AML-193 (cell line): Measurements from ENCODE around the gene CDH4.

Source experiments
- DNase-seq, 2 experiments: peaks; one replicate each; lab custom pipeline; 2025; lab: John Stamatoyannopoulos, UW

The CDH4 gene

DNA sequence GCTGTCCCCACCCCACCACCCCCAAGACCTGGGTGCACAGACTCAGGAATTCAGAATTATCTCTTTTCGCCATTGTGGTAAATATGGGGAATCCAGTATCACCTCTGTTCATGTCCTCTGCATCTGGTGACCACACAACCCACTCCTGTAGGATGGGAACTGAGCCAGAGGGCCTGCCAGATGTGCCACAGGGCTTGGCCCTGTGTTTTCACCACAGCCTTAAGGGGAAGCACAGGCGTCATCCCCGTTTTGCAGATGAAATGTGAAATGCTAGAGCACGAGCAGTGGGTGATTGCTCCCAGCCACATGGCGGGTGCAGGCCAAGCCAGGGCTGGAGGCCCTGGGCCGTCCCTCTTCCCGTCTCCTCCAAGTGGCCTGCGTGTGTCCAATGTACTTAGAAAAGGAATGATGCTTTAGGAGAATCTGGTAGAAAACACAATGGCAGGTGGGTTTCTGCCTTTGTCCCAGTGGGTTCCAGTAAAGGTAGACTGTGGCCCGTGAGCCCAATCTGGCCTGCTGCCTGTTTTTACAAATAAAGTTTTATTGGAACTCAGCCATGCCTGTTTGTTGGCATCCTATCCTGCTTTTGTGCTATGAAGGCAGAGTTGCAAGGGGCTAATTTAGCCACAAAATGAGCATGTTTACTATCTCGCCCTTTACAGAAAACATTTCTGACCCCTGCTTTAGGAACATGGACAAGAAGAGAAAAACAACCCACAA is 309.2 kb downstream of the CDH4 start:
- no peak for DNase-seq

DNA sequence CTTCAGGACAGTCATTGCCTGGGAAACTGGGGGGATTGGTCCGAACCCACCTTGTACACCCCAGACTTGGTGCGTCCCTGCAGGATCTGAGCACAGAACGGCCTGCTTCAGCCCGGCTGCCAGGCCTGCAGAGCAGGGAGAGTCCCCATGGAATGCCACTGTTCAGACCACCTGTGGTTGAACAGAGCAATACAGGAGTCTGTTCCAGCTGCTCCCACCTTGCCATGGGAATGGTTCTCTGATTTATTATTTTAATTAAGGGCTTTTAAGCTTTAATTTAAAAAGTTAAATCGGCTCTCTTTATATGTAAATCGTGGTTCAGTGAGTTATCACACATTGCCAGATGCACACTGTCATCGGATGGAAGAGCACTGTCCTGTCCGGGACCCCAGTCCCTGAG is 310.4 kb downstream of the CDH4 start:
- DNase-seq, result no peak

DNA sequence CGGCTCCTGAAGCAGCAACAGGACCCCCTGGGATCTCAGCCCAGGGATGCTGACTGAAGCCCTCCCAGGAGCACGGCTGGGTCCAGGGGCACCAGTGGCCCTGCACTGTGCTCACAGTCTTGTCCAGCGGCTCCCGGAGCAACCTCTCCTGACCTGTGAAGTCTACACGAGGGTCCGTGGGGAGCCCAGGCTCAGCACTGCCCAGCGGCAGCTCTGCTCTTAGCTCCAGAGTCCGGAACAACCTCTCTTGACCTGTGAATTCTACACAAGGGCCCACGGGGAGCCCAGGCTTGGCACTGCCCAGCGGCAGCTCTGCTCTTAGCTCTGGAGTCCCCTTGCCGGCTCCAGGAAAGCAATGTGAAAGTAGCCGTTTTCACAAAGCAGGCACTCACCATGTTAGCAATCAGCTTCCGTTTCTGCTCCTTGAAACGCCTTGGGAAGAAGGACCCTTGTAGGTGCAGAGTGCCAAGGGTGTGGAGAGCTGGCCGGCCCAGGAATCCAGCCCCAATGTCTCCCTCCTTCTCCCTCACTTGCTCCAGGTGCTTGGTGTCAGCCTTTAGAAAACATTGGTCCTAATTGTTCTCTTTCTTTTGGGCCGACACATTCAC is 310.9 kb downstream of the CDH4 start:
- DNase-seq, result no peak

DNA sequence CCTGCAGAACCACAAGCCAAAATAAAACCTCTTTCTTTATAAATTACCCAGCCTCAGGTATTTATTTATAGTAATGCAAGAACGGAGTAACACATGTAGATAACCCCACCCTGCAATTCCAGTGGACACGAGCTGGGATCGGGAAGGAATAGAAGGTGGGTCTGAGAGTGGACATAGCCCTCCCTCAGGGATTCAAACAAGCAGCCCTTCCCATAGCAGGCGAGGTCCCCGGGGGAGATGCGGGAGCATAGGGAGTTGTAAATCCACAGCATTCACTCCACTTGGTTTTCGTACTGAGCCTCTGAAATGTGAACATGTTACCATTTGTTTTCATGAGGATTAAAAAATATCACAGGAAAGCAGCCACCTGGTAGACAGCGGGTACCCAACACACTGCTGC is 312.6 kb downstream of the CDH4 start:
- DNase-seq, result no peak

DNA sequence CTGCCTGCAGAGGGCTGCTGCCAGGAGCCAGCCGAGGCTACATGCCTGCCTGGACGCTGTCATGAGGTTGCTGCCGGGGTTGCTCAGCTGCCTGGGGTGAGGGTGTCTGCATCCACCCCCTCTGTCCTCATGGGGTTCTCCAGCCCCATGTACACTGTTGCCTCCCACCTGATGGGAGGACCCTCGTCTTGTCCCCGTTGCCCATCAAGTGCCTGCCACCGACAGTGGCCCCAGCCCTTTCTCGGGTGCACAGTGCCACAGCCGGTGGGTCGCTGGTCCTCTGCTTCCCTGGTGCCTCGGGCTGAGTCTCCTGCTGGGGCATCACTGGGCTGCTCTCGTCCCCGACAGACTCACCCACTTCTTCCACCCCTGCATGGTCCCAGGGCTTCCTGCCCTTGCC is 313.7 kb downstream of the CDH4 start:
- DNase-seq, result no peak

DNA sequence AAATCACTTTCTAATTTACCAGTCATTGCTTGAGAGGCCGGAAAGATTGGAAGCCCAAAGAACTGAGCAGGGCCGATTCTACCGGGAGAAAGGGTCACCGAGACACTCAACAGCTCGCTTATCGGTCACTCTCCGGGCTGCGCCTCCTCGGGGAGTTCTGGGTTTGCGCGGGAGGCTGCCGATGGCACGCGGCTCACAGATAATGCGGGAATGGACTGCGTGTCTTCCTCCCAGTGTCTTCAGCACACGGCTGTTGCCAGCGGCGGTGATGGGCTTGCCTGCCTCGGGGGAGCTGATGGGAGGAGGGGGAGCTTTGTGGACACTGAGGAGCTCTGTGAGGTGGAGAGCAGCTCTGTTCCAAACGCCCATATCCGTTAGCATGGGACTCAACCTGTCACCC is 314.6 kb downstream of the CDH4 start:
- no peak for DNase-seq

DNA sequence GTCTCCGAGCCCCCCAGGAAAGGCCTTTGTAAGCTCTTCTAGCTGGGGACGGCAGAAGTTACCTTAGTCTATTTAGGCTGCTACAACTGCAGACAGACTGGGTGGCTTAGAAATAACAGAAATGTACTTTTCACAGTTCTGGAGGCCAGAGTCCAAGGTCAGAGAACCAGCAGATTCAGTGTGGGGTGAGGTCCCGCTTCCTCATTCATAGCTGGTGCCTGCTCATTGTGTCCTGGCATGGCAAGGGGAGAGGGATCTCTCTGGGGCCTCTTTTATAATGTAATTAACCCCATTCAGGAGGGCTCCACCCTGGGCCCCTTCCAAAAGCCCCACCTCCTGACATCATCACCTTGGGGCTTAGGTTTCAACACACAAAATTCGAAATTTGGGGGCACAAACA is 315.1 kb downstream of the CDH4 start:
- DNase-seq, result no peak

DNA sequence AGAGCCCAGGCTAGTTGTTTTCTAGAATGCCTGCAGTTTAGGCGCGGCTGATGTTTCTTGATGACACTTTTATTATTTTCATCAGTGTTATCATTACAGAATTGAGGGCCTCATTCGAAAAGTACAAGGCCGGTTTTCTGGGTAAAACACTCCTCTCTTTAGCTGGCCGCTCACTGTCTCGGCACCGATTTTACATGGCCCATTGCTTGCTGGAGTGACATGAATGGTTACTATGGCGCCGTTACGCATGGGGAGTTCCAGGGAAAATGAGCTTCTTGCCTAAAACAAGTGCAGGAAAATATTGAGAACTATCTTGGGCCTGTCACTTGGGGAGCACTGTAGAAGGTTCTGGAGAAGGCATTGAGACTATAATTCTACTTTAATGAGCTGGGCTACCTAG is 317.8 kb downstream of the CDH4 start:
- no peak for DNase-seq

DNA sequence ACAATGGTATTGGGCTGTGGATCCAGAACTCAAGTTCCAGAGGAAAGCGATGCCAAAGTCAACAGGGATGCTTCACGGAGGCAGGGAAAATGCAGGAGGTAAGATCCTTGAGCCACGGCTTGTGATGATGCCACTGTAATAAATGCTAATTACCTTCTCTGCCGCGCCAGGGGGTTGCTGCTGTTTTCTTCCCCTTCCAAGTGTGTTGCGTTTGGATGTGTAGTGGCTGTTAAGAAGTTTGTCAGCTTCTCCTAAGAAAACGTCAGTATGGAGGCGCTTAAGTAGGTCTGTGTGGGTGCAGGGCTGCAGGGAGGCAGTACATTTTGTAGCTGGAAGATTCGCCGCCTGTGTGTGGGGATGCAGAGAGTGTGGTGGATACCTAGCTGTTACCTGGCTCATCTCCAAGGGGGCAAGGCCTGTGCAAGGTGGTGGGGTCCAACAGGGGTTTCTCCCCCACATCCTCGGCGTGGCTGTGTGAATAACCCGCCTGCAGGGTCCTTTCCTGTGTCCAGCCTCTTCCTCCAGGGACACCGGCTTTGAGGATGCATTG is 318.7 kb downstream of the CDH4 start:
- no peak for DNase-seq

DNA sequence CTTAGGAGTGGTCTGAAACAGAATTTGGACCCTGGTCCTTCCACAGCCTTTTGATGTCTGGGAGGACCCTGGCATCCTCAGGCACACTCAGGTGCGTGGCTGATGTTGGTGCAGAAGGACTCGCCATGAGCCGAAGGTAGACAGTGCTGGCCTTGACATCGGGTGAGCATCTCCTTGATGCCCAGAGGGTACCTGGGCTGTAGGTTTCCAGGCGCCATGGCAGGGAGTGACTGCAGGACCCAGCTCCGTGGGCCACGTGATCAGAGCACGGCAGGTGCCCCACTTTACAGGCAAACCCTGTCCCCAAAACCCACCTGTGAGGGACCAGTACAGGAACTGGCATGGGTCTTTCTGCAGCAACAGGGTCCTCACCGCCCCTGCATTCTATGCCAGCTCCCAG is 319.2 kb downstream of the CDH4 start:
- DNase-seq, result no peak

DNA sequence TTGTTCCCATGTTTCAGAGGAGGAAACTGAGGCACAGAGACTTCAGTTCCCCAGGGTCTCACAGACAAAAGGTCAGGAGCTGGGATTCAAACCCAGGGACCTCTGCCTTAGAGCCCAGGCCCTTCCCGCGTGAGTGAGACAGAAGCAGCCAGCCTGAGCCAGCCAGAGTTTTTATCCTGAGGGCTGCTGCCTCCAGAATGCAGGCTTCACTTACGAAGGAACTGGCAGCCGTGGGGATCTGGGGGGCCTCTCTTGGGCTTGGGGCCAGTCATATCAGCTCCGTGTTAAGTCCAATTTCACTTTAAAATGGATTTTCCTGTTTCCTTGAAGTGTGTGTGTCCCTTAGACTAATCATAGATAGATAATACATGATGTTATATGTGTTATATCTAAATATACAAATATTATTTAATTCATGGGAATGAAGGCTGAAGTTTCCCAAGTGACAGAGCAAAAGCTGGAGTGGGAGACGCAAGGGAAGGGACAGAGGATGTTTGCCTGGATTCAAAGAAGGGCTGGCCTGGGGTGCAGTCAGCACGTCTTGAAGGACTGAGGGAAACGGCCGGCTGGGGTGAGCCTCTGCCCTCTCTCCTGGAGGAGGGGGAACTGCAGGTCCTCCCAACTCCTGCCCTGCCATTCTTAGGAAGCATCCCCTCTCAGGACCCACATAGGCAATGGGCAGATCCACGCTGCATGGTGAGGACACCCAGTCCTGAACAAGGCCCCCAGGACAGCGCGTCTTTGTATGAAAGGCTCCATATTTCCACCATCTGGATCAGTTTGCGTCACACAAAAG is 320.1 kb downstream of the CDH4 start:
- no peak for DNase-seq

DNA sequence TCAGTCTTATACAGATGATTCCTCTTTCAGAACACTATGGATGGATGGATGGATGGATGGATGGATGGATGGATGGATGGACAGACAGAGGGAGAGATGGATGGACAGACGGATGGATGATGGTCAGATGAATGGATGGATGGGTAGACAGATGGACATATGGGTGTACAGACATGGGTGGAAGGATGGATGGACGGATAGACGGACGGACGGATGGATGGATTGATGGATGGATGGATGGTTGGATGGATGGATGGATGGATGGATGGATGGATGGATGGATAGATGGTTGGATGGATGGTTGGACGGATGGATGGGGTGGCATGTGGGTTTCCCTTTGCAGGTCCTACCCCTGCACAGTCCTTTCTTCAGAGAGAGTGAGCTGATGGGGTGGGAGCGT is 320.7 kb downstream of the CDH4 start:
- no peak for DNase-seq

DNA sequence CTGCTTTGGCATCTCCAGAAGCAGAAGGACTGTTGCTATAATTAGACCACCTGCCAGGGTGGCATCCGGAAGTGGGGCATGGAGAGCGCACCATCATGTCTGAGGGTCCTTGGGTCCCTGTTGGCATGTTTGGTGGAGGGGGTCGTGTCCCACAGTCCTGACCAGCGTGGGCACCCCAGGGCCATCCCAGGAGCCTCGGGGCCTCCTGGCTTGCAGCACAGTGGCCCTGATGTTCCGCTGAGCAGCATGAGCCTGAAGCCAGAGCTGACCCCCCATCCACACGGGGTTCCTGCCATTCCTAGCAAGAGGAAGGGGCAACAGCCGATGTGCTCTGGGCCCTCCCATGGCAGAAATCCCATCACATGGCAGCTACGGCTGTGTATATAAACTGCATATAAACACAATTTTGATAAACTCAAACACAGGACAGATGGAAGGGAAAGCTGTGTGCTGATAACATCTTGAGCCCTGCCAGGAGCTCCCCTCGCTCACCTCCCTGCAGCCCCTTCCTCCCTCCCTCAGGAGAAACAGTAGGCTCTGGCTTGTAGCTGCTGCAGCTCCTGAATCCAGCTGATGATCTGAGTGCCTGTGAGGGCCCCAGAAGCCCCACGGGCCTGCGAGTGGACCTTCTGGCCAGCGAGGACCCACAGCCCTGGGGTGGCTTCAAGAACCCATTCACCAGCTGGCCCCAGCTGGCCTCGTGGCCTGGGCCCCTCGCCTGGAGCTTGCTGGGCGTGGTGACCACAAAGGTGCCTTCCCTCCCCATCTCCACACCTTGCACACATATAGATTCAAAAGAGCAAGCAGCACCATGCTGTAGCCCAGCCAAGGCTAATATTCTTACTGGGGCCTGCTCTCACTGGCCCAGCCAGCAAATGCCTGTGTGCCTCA is 321.6 kb downstream of the CDH4 start:
- no peak for DNase-seq

DNA sequence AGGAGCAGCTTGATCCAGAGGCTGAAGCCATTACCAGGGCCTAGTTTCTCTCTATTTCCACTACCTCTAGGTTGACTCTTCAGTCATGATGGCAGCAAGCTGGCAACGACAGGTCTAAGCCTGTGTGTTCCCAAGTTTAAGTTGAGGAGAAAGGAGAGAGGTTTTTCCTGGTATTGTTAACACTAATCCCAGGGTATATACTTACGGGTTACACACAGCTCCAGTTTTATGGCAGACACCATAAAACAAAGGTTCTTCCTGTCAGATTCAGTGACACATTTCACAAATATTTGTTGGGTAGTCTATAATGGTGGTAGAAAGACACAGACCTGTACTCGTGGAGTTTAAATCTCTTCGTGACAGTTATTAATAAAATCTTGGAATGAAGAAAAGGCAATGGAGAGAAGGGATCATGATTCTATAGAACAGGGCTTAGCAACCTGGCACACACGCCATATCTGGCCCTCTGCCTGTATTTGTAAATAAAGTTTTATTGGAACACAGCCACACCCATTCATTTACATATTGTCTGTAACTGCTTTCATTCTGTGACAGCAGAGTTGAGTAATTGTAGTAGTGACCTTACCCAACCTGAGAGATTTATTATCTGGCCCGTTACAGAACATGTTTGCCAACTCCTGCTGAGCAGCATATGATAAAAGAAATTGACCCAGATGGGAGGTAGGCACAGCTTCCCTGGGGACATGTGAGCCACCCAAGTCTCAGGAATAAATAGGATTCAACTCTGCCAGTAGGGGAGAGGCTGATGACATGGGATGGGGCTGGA is 323.3 kb downstream of the CDH4 start:
- DNase-seq, result no peak

DNA sequence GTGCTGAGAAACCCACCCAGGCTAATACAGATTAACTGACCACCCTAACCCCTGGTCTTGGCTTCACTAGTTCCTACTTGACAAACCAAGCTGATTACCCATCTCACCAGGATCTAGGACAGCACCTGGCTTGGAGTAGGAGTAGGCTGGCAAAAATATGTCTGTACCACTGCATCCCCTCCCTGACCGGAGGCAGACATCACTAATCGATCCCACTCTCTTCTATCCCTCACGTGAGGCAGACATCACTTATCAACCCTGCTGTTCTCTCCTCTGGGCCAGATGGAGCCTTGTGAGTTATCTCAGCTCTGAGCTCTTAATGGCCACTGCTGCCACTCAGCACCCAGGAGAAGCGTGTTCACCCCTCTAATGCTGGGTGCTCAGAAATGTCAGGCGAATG is 324.3 kb downstream of the CDH4 start:
- DNase-seq, result no peak

DNA sequence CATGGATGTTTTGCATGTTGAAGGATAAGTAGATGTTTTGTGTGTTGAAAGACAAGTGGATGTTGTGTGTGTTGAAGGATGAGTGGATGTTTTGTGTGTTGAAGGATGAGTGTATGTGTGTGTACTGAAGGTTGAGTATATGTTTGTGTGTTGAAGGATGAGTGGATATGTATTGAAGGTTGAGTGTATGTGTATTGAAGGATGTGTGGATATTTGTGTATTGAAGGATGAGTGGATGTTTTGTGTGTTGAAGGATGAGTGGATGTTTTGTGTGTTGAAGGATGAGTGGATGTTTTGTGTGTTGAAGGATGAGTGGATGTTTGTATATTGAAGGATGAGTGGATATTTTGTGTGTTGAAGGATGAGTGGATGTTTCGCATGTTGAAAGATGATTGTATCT is 325.0 kb downstream of the CDH4 start:
- no peak for DNase-seq

DNA sequence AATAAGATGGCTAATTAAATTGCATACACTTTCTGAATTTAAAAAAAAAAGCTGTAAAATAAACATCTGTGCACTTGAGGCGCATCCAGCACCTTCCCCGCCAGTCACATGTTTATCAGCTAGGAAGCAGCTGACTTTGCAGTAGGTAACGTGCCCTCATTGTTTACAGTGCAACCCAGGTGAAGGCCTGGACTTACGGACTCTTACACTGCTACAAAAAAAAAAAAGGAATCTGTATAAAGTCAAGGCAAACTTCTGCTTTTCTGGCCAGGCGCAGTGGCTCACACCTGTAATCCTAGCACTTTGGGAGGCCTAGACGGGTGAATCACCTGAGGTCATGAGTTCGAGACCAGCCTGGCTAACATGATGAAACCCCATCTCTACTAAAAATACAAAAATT is 327.8 kb downstream of the CDH4 start:
- no peak for DNase-seq

DNA sequence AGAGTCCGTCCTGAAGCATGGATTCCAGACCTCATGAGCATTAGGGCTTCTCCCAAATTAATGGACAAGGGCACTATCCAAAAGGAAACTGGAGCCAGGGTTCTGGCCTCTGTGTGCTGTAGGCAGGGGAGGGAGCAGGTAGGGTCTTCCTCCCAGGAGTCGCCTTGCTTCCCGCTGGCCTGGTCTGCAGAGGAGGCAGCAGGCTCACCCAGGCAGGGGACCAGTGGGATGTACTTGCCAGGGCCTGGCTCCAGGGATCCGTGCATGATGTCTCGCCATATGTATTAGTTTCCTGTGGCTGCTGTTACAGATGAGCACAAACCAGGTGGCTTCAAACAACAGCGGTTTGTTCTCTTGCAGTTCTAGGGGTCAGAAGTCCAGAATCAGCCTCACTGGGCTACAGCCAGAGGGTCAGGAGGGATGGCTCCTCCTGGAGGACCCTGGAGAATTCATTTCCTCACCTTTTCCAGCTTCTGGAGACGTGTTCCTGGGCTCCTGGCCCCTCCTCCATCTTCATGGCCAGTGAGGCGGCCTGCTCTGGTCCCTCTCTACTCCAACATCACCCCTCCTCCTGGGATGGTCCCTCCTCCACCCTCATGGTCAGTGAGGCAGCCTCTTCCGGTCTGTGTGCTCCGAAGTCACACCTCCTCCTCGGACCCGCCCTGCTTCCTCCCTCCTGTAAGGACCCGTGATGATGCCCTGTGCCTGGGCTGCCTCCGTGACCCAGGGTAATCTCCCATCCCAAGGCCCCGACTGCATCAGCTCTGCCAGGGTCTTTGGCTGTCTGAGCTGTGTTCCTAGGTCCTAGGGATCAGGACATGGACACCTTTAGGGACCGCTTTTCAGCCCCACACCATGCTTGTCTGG is 329.1 kb downstream of the CDH4 start:
- no peak for DNase-seq

DNA sequence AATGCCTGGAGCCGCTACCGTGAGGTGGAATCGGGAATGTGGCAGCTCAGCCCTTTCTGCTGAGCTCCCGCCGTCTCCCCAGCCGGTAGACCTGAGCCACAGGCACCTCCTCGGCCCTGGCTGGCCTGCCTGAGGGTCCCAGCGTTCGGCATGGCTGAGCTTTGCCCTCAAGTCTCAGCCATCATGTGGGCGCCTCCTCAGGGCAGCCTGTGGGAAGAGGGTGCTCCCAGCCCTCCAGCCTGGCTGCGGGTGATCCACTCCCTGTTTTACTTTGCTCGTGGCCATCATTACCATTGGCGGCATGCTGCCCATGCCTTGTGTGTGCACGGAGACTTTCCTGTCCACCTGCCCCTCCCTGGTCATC is 329.7 kb downstream of the CDH4 start:
- no peak for DNase-seq

DNA sequence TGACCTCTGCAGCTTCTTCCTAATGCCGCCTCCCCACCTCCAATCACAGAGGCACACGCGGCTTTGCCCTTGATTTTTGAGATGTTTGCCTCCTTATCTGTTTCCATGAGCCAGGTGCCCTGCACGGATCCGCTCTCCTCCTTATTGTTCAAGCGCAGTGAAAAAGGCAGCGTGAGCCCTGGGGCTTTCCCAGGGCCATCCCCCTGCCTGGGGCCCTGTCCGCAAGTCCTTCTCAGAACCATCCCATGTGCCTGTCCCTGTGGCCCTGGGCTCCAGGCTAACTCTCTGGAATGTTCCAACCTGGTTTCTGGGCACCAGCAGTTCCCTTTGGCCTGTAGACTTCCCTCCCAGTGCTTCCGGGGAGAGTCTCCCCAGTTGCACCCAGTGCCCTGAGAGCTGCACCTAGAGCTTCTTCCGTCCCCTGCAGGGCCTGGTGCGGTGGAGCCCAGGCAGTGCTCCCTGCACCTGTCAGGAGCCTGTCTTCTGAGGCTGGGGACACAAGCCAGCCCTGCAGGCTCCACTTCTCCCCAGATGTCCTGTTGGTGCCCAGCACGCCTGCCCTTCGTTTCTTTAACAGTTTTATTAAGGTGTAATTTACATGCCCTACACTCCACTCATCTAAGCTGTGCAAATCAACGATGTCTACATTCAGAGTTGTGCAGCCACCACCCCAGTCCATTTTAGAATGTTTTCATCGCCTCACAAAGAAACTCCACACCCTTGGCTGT is 330.3 kb downstream of the CDH4 start:
- no peak for DNase-seq
